ENCODE results near the gene OR51A2.

DNA sequence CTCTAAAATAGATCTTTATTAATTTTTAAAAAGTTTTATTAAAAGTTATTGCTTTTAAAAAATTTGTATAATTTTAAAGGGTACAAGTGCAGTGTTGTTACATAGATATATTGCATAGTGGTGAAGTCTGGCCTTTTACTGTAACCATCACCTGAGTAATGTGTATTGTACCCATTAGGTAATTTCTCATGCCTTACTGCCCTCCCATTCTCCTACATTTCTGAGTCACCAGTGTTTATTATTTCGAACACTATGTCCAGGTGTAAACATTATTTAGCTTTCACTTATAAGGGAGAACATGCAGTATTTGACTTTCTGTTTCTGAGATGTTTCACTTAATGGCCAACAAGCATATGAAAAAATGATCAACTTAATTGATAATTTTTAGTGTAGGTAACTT, 33.7 kb downstream of the OR51A2 start:
- no peak for TF ChIP-seq EZH2phosphoT487 (IDR thresholded peaks at IDR 0.05; ENCODE audit: insufficient read depth, low read depth)
- no peak for TF ChIP-seq EZH2 (IDR thresholded peaks at IDR 0.05; ENCODE audit: insufficient read depth, poor library complexity, severe bottlenecking)

Measured in GM23248 (cell line).